ENCODE results near the gene ACER3. TPM values are rescaled to one million over a fixed set of nuclear protein-coding genes. Genes with fewer than 3 reads are reported as not detected.
"Not testable (repeated sequence)": the region's sequence is repeated elsewhere in the genome, so short reads cannot be mapped to it uniquely, and the experiment has no call there.

Gene ACER3
- total RNA-seq, result 10 to 100 TPM; 10.8 to 24.3 TPM

DNA sequence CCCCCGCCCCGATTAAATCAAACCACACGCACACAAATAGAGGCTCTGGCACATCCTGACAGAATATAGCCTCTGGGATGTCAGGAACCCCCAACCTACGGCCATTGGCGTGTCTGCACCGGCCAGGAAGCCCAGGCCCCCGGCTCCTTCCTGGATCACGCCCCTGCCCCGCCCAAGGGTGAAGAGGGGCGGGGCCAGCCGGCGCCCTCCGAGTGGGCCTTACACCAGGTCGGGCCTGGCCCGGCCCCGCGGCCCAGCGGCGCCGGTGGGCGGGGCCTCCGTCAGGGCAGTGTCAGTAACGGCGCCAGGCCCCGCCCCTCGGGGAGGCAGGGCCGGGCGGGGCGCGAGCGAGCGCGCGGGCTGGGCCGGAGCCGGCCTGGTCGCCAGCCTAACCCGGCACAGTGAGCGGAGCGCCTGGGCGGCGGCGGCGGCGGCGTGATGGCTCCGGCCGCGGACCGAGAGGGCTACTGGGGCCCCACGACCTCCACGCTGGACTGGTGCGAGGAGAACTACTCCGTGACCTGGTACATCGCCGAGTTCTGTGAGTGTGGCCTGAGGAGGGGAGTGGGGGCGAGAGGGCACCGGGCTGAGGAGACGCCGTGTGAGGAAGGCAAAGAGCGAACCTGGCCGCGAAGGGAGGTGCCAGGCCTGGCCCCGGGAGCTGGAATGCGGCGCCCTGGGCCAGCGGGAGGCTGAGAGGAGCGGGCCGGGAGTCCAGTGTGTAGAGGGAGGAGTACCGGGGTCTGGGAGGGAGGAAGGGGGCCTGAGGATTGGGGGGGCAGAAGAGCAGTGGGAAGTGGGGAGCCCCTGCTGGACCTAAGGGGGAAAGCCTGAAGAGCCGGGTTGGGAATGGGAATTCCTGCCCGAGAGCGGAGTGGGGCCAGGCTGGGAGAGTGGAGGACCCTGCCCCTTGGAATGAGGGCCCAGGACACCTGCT, at the start of gene ACER3:
ACER3 (plus strand) TSS at position 380 of the 937 bp plus-strand sequence; CDS start at position 439, 59 bp downstream.
- H3K27ac Mint-ChIP-seq, result peak within 1 kb of the TSS; percentile 81 to 85
- DNase-seq (ENCODE audit: low spot score in 2 of 2) (peak; percentile 95), ATAC-seq (peak; percentile 97 to 99)
- H3K9me3 Mint-ChIP-seq, result peaks cover 0 to 4% of the 10 kb centered on the region in 2 donors
- H3K36me3 Mint-ChIP-seq, result no peaks in the 10 kb centered on the region

DNA sequence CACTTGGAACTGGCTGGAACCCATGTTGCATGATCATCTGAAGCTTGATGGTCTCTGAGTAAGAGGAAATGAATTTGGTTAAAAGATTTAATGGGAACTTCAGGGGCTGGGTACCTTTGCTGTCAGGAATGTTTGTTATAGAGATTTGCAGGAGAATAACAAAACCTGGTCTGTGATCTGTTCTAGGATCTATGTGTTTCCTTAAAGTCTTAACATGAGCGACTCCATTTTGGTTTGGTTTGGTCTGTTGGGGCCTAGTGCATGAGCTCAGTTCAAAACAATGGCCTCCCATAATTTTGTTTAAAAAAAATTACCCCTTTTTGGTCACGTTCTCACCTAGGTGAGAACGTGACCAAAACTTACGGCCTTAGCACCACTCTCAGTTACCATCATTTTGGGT, 49.5 kb upstream of the ACER3 start:
- DNase-seq (ENCODE audit: low spot score in 2 of 2) (no peak), ATAC-seq (no peak)
- Mint-ChIP-seq H3K27ac (no peak overlapping the region), H3K9me3 (peaks cover 6% of the 10 kb centered on the region in 2 donors), H3K36me3 (peaks cover 11 to 12% of the 10 kb centered on the region in 2 donors)

DNA sequence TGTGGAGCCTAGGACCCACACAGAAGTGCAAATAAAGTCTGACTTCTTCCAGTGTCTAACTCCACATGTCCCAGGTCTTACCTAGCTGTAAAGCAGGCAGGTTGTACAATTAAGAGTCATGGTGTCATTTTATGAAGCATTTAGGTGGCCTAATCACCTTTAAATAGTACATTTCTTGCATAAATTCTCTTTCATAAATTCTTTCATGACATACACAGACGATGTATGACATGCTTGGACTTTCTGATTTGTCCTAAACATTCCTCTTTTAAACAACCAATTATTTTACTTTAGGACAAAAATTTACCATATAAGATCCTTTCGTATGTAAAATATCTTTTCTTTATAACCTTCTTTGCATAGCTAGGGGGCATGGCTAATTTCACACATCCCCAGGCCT, 46.3 kb upstream of the ACER3 start:
- Mint-ChIP-seq H3K9me3 (peaks cover 14 to 18% of the 10 kb centered on the region in 2 donors), H3K36me3 (peaks cover 22 to 23% of the 10 kb centered on the region in 2 donors), H3K27ac (no peak overlapping the region)
- DNase-seq (ENCODE audit: low spot score in 2 of 2) (no peak), ATAC-seq (no peak)

DNA sequence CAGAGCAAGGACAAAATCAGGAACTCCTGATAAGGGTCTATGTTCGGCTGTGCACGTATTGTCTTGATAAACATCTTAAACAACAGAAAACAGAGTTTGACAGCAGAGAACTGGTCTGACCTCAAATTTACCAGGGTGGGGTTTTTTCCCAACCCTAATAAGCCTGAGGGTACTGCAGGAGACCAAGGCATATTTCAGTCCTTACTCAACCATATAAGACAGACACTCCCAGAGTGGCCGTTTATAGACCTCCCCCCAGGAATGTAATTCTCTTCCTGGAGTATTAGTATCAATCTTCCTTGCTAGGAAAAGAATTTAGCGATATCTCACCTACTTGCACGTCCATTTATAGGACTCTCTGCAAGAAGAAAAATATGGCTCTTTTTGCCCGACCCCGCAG, 45.0 kb upstream of the ACER3 start:
- peaks cover 14 to 20% of the 10 kb centered on the region in 2 donors for H3K9me3 Mint-ChIP-seq
- H3K27ac Mint-ChIP-seq; DNase-seq (ENCODE audit: low spot score in 2 of 2); ATAC-seq: not testable (repeated sequence)
- H3K36me3 Mint-ChIP-seq, result peaks cover 23 to 24% of the 10 kb centered on the region in 2 donors

DNA sequence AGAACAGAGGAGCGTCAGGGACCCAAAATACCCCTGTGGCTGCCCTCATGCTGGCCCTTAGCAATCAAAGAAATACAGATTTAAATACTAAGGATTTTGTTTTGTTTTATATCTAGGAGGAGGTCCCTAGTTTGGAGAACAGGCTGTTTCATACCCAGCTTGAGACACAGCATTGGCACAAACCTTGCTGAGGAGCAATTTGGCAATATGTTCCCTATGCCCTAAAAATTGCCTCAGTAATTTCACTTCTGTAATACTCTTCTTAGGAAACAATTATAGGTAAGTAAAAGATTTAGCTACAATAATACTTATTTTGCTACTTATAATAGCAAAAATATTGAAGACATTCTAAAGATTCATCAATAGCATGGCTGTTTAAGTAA, 40.5 kb upstream of the ACER3 start:
- peaks cover 14 to 20% of the 10 kb centered on the region in 2 donors for H3K9me3 Mint-ChIP-seq
- H3K36me3 Mint-ChIP-seq, result peaks cover 22 to 24% of the 10 kb centered on the region in 2 donors
- no peak for DNase-seq (ENCODE audit: low spot score in 2 of 2)
- H3K27ac Mint-ChIP-seq, result no peak overlapping the region
- no peak for ATAC-seq

DNA sequence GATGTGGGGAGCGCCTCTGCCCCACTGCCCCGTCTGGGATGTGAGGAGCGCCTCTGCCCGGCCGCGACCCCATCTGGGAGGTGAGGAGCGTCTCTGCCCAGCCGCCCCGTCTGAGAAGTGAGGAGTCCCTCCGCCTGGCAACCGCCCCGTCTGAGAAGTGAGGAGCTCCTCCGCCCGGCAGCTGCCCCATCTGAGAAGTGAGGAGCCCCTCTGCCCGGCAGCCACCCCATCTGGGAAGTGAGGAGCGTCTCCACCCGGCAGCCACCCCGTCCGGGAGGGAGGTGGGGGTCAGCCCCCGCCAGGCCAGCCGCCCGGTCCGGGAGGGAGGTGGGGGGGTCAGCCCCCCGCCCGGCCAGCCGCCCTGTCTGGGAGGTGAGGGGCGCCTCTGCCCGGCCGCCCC, 39.3 kb upstream of the ACER3 start:
- ATAC-seq; H3K27ac Mint-ChIP-seq; DNase-seq (ENCODE audit: low spot score in 2 of 2): not testable (repeated sequence)
- peaks cover 6 to 13% of the 10 kb centered on the region in 2 donors for H3K9me3 Mint-ChIP-seq
- peaks cover 10 to 11% of the 10 kb centered on the region in 2 donors for H3K36me3 Mint-ChIP-seq

DNA sequence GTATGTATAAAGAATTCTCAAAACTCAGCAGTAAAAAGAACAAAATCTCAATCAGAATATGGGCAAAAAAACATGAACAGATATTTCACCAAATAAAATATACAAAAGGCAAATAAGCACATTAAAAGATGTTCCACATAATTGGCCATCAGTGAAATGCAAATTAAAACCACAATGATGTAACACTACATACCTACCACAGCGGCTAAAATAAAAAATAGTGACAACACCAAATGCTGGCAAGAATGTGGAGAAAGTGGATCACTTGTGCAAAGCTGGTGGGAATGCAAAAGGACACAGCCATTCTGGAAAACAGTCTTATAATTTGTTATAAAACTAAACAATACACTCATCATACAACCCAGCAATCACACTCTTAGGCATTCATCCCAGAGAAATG, 38.3 kb upstream of the ACER3 start:
- Mint-ChIP-seq H3K36me3 (peaks cover 0 to 4% of the 10 kb centered on the region in 2 donors), H3K9me3 (peaks cover 0 to 4% of the 10 kb centered on the region in 2 donors), H3K27ac (no peak overlapping the region)
- ATAC-seq (no peak), DNase-seq (ENCODE audit: low spot score in 2 of 2) (no peak)

DNA sequence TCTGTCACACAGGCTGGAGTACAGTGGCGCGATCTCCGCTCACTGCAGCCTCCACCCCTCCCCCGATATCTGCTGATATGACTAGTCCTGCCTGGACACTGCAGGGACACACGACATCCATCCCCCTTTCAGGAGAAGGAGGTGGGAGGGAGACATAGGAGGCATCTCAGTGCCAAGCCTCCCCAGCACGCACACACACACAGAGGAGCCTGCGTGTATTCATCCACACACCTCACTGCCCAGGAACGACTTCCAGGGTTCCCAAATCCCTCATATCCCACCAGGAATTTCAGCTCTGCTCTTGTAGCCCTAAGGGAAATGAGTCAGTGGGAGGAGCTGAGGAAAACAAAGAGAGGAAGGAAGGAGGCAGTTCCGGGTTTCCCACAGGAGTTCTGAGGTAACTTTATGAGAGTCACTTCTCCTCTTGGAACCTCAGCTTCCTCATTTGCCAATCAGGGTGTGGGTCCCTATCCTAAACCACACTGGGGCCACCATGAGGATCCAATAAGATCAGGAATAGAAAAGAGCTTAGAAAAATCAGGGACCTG, 37.2 kb upstream of the ACER3 start:
- no peak overlapping the region for H3K27ac Mint-ChIP-seq
- no peak for DNase-seq (ENCODE audit: low spot score in 2 of 2)
- ATAC-seq, result no peak
- peaks cover 0 to 4% of the 10 kb centered on the region in 2 donors for H3K36me3 Mint-ChIP-seq
- H3K9me3 Mint-ChIP-seq, result peaks cover 0 to 4% of the 10 kb centered on the region in 2 donors

DNA sequence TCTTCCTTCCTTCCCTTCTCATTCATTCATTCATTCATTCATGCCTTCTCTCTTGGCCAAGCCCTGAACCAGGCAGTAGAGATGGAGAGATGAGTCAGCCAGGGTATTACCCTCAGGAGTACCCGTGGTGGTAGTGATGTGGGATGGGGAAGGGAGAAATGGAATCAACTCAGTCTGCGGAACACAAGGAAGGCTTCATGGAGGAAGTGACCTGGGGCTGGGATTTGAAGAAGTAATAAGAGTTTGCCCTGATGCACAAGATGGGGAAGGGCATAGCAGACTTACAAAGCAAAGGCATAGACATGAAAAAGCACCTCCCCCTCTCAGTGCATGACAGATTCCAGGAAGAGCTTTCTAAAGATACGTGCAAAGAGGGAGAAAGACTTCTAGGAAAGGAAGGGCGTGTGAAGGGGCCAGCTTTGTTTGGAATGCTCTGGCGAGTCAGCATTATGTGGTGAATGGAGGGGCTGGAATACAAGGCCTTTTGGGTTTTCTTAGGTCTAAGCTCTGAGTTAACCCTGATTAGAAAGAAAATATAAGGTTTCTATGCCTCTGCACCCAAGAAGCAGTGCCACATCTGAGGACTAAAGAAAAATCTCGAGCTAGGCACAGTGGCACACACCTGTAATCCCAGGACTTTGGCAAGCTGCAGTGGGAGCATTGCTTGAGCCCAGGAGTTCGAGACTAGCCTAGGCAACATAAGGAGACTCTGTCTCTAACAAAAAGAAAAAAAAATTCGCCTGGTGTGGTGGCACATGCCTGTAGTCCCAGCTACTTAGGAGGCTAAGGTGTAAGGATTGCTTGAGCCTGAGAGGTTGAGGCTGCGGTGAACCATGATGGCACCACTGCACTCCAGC, 36.4 kb upstream of the ACER3 start:
- peak in 1 of 2 donors; percentile 28 for ATAC-seq
- no peak for DNase-seq (ENCODE audit: low spot score in 2 of 2)
- Mint-ChIP-seq H3K9me3 (peaks cover 0 to 3% of the 10 kb centered on the region in 2 donors), H3K27ac (peak overlapping the region in 1 of 2 donors; percentile 3), H3K36me3 (peaks cover 0 to 2% of the 10 kb centered on the region in 2 donors)

DNA sequence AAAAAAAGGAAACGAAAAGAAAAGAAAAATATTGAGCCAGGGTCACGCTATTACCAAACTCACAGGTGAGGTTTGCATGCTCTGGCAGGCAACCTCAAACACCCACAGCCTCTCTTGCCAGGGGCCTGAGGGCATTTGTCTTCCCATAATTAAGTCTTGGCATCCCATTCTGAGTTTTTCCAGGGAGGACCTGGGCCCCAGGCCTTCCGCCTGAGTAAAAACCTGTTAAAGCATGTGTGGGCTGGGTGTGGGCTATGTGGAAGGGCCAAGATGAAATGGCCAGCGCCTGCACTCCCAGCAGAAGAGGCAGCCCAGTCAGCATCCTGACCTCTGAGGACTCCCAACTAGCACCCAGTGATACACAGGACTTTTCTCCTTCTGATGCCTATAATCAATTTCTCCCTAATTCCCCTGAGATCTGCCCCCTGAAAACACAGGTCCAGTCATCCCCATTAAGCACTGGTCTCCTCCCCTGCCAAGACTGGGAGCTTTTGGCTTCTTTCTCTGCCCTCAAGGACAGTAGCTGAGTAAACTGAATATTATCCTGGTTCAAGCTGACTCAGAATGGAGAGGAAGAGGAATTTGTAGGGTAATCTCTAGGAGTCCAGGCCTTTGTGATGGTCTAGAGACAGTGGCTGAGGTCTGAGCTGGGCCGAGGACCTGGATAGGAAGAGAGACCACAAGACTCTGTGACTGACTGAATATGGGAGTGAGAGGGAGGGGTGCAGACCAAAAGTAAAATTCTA, 35.6 kb upstream of the ACER3 start:
- ATAC-seq (no peak), DNase-seq (ENCODE audit: low spot score in 2 of 2) (no peak)
- Mint-ChIP-seq H3K36me3 (no peaks in the 10 kb centered on the region), H3K27ac (no peak overlapping the region), H3K9me3 (no peaks in the 10 kb centered on the region)

DNA sequence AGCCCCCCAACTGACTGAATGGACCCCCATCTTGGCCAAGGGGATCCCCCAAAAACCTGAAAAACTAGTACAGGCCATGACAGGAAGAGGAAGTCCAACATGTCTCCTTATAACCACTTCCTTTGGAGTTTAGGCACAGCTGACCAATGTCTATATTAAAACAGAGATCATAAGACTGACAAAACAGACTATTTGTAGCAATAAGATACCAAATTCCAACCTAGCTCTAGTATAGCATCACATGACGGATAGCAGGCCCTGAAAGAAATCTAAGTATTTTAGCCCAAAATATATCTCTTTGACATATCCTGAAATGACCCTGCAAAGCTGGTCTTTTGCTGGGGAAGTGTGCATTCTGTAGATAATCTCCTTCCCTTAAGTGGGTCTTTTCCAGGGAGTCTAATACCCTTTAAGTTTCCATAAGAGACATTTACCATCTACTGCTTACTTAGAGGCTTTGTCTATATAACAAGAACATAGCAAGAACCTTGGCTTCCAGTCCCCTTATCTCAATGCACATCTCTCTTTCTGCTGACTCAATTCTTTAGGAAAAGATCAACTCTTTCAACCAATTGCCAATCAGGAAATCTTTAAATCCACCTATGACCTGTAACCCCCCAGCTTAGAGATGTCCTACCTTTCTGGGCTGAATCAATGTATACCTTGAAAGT, 34.9 kb upstream of the ACER3 start:
- Mint-ChIP-seq H3K27ac (no peak overlapping the region), H3K36me3 (no peaks in the 10 kb centered on the region), H3K9me3 (no peaks in the 10 kb centered on the region)
- no peak for ATAC-seq
- no peak for DNase-seq (ENCODE audit: low spot score in 2 of 2)

DNA sequence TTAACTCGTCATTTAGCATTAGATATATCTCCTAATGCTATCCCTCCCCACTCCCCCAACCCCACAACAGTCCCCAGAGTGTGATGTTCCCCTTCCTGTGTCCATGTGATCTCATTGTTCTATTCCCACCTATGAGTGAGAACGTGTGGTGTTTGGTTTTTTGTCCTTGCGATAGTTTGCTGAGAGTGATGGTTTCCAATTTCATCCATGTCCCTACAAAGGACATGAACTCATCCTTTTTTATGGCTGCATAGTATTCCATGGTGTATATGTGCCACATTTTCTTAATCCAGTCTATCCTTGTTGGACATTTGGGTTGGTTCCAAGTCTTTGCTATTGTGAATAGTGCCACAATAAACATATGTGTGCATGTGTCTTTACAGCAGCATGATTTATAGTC, 34.2 kb upstream of the ACER3 start:
- not testable (repeated sequence) for DNase-seq (ENCODE audit: low spot score in 2 of 2); H3K27ac Mint-ChIP-seq; ATAC-seq

DNA sequence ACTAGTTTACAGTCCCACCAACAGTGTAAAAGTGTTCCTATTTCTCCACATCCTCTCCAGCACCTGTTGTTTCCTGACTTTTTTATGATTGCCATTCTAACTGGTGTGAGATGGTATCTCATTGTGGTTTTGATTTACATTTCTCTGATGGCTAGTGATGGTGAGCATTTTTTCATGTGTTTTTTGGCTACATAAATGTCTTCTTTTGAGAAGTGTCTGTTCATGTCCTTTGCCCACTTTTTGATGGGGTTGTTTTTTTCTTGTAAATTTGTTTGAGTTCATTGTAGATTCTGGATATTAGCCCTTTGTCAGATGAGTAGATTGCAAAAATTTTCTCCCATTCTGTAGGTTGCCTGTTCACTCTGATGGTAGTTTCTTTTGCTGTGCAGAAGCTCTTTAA, 33.7 kb upstream of the ACER3 start:
- DNase-seq (ENCODE audit: low spot score in 2 of 2); H3K9me3 Mint-ChIP-seq; ATAC-seq; H3K27ac Mint-ChIP-seq; H3K36me3 Mint-ChIP-seq: not testable (repeated sequence)

More for the DNA sequence above, 34.2 kb upstream of the ACER3 start:
- H3K36me3 Mint-ChIP-seq, H3K9me3 Mint-ChIP-seq: not testable (repeated sequence)

DNA sequence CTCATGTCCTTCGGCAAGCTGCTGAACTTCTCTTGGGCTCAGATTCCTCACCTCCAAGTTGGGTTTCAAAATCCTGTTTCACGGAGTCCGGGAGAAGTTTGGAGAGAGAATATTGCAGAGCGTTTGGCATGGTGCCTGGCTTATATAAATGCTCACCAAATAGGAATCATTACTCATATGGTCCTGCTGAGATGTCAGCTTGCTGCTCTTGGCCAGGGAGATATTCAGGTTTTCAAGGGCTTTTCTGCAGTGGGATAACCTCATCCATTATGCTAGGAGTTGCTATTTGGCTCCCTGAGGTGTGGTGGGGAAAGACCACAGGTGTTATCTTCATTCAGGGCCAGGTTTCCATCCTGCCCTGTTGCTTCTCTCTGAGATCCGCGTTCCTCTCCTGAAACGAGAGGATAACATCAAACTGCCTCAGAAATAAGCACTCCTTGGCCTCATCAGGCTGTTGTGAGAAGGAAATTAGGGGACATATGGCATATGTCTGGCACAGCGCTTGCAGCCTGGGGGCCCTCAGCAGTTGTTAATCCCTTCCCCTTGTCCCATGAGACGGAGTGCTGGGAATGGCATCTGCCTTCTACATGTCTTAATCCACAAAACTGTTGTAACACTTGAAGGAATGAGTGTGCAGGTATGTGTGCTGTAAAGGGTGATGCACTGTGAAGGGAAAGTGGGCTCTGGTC, 29.9 kb upstream of the ACER3 start:
- ATAC-seq, result no peak
- H3K36me3 Mint-ChIP-seq, result no peaks in the 10 kb centered on the region
- DNase-seq (ENCODE audit: low spot score in 2 of 2), result no peak
- no peak overlapping the region for H3K27ac Mint-ChIP-seq
- no peaks in the 10 kb centered on the region for H3K9me3 Mint-ChIP-seq

DNA sequence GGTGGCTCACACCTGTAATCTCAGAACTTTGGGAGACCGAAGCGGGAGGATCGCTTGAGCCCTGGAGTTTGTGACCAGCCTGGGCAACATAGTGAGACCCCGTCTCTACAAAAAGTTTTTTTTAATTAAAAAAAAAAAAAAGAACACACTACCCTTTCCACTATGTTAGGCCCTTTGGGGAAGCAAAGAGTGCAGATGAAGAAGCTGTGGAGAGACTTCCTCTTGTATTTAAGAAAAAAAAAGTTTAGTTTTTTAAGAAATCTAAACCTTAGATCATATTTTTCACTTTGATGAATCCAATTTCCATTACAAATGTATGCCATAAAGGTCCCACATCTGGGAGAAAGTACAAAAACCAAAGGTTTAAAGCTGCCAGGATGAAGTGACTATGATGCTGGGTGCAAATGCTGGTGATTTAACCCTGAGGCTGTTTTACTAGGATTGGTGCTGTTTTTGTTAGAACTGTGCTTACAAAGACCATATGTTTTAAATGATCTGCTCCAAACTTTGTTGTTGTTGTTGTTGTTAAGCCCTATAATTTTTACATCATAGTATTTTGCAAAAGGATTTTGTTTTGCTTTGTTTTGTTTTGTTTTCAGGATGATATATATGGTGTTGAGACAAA, 28.9 kb upstream of the ACER3 start:
- Mint-ChIP-seq H3K9me3 (no peaks in the 10 kb centered on the region), H3K27ac (no peak overlapping the region), H3K36me3 (no peaks in the 10 kb centered on the region)
- no peak for ATAC-seq
- DNase-seq (ENCODE audit: low spot score in 2 of 2), result no peak
